Adipose tissue (tissue), 3 donors: Measurements from ENCODE around the gene NFIX. TPM values are rescaled to one million over a fixed set of nuclear protein-coding genes. Genes with fewer than 3 reads are reported as not detected.

Experiments
- H3K27ac ChIP-seq: one replicate; pipeline ENCODE4 v1.5.1; 2013; ENCODE audit warnings: low read depth, low read length
- WGBS, 3 donors: extraction: QIAGEN DNeasy Blood & Tissue Kit; methylation state at CpG; one replicate each; pipeline ENCODE4 v1.1.7; 2013; 5-methylcytosine and 5-hydroxymethylcytosine counted together
- polyA plus RNA-seq, 3 donors: library from polyadenylated mRNA; stranded (reverse); fragments of 200-250 nt; gene quantifications; one replicate each; pipeline ENCODE4 v1.2.3, GENCODE V29; 2013
- donor health status: healthy with polysubstance abuse.
- donor health status: Bipolar disorder and iron deficiency.
- donor health status: healthy.

The NFIX gene
- polyA plus RNA-seq, 3 donors = 12.3 to 88.6 (median 77.6) TPM

DNA sequence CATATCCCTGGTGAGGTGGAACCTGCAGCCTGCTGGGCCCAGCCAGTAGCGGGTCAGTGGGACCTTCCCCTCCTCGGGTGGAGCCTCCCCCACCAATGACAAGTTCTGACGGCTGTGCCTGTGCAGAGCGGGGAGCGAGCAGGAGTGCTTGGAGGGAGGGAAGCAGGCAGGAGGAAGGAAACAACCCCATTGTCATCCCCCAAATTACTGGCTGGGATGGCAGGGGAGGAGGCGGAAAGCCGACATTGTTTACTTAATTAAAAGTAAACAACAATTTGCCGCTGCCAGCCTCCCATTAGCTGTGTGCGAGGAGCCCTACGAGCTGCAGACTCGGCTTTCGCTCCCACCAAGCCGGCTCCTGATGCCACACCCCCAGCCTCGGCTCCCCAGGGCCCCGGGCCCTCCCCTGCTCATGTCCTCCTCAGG is 61.9 kb downstream of the NFIX start:
- WGBS, 3 donors = 32 to 42% (median 34%) methylated on average over 15 of the region's 15 CpGs

GRCh38 chr19:13057744-13058143 is 62.5 kb downstream of the NFIX start:
- WGBS, 3 donors = 36 to 75% (median 69%) methylated on average over 2 of the region's 2 CpGs

More for the DNA sequence above, 61.9 kb downstream of the NFIX start:
- no peak overlapping the region for H3K27ac ChIP-seq

GRCh38 chr19:13058951-13059660 is 63.8 kb downstream of the NFIX start:
- H3K27ac ChIP-seq = no peak overlapping the region
- WGBS, 3 donors = 61 to 88% (median 69%) methylated on average over 12 of the region's 12 CpGs

More at GRCh38 chr19:13057744-13058143, 62.5 kb downstream of the NFIX start:
- H3K27ac ChIP-seq = no peak overlapping the region

- WGBS, 3 donors = 23 to 37% (median 29%) methylated on average over 19 of the region's 19 CpGs
- H3K27ac ChIP-seq = no peak overlapping the region
Observed at GRCh38 chr19:13060233-13060963, 65.1 kb downstream of the NFIX start.

DNA sequence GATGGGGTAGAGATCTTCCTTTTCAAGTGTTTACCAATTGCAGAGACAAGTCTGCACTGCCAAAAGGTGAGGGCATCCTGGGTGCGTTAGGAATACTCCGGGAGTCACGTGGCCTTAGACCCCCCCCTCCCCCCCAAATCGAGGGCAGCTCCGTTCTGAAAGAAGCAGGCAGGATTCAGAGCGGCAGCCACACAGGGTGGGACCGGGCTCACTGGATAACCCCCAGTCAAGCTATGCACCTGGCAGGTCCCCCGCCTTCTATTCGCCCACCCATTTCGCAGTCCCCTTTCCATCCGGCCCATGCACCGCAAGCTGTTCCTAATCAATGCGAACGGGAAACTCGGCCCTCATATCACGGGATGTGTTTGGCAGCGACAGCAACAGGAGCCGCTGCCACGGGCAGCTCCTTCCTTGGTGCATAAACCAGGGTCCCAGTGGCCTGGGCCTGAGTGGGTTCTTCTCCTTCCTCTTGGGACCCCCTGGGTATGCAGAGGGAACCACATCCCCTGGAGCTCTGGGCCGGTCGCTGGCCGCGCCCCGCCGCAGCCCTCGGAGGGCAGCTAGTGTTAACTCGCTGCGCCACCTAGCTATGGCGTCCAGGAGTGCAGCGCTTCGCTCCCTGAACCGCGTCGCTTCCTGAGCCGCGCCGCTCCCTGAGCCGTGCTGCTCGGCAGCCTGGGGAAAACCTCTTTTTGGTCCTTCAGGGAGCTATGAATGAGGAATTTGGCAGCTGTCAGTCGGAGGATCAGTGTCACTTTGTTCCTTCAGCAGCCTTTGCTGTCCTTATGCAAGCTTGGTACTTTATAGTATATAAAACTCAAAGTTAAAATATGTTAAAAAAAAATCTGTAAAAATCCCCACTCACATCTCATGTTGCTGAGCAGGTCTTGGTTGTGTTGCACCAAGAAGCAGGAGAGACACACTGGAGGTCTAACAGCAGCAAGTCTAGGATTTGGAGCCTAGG is 66.0 kb downstream of the NFIX start:
- 0 to 1% (median 0%) methylated on average over 39 to 40 of the region's 40 CpGs for WGBS, 3 donors
- H3K27ac ChIP-seq = no peak overlapping the region

DNA sequence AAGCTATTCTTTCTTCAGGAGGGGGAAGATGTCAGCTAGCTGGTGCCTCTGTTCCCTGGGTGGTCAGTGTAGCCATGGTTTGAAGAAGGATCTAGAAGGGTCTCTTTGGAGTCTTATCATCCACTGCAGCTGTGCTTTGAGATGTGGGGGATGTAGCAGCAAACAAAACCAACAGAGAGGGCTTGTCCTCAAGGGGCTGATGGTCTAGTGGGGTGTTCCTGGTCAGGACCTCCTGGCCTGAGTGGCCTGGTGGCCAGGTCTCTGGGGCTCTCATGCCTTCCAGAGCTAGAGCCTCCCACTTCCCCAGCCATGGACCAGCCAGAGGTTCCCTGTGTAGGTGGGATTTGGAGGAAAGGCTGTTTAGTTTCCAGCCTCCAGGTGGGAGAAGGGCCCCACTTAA is 67.0 kb downstream of the NFIX start:
- H3K27ac ChIP-seq = no peak overlapping the region

- H3K27ac ChIP-seq = no peak overlapping the region
- 66 to 78% (median 76%) methylated on average over 5 of the region's 5 CpGs for WGBS, 3 donors
Observed at GRCh38 chr19:13063461-13064091, 68.3 kb downstream of the NFIX start.

- H3K27ac ChIP-seq = no peak overlapping the region
- 62 to 82% (median 78%) methylated on average over 6 of the region's 6 CpGs for WGBS, 3 donors
Observed at GRCh38 chr19:13064092-13064489, 68.8 kb downstream of the NFIX start.

DNA sequence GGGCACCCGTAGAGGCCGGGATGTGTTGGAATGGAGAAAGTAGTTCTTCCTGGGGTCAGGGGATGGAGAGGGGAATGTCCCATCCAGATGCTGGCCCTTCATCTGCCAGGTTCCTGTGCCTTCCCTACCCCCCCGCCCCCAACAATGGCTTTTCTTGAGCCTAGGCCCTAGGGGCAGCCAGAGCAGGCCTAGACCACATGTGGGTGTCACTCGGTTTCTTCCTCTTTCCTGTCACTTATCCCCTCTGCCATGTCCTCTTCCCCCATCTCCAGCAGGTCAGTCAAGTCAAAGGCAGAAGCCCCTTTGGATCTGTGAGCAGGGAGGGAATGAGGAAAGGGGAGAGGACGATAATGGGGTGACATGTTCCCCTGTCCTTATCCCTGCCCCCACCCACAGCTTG is 71.0 kb downstream of the NFIX start:
- H3K27ac ChIP-seq = no peak overlapping the region
- 70 to 90% (median 84%) methylated on average over 5 of the region's 5 CpGs for WGBS, 3 donors

DNA sequence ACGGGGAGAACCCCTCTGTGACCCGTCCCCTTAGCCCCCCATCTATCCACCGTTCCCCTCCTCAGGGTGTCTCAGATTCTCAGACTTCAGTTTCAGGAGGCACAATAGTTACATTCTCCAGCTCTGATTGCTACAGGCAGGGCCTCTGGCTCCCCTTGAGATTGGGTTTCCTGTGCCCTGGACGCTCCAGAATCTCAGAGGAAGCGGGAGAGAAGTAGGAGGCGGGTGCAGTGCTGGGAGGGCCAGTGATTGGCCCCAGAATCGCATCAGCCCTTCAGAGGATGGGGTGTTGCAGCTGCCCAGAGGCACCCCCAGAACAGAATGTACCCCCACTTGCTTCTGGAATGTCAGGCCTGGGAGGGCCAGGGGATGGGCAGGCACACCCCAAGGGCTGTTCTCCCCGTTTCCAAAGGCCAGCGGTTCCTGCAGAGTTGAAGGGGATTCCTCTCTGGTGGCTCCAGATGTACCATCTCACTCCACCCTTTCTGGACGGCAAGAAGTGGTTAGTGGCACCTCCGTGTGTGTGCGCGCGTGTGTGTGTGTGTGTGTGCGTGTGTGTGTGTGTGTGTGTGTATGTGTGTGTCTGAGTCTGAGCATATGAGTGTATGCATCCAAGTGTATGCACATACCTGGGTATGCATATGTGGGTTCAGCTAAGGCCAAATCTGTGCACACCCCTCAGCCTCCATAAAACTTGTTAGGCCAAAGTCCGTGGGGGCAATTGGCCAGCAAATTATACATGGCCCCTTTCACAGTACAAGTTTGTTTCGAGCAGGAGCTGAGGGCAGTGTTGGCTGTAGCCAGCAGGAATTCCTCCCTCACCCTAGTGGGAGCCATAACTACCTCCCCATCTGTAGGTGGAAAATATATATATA is 71.9 kb downstream of the NFIX start:
- WGBS, 3 donors = 68 to 77% (median 76%) methylated on average over 17 of the region's 17 CpGs
- H3K27ac ChIP-seq = no peak overlapping the region

GRCh38 chr19:13068085-13068846 is 73.0 kb downstream of the NFIX start:
- no peak overlapping the region for H3K27ac ChIP-seq
- WGBS, 3 donors = 57 to 66% (median 60%) methylated on average over 6 of the region's 6 CpGs

DNA sequence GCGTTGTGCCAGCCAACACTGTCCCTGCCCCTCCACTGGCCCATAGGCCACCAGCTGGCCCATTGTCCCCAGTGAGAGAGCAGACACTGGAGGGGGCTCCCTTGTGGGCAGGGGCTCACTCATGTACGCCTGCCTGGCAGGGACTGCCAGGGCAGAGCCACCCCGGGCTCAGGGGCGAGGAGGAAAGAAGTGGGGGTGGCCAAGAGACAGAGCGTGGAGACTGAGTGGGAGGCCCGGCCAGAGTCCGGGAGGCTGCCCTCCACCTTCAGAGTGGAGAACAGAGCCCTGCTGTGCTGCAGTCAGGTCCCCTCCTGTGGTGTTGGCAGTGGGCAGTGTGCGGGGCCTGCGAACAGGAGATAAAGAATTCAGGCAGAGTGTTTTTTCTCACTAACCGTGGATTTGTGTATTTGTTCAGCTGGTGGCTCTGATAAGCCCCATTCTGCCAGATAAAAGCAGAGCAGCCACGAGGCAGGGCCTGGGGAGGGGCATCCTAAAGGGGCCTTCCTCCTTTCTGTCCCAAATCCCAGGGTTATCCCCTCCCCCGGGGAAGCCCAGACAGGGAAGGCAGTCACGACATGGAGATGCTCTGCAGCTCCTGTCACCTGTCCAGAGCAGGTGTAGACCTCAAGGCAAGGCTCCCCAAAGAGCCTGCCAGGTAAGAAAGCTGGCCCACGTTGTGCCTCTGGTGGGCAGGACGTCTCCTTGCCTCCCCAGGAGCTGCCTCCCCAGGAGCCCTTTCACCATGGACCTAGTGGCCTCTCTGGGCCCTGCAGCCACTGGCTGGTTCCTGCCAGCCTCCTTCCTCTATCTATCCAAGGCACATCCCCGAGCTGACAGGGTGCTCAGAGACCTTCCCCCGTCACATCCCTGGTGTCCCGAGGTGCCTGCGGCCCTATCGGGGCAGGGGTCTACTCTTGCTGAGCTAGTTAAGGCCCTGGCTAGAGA is 74.4 kb downstream of the NFIX start:
- WGBS, 3 donors = 37 to 57% (median 57%) methylated on average over 20 of the region's 20 CpGs
- H3K27ac ChIP-seq = no peak overlapping the region

DNA sequence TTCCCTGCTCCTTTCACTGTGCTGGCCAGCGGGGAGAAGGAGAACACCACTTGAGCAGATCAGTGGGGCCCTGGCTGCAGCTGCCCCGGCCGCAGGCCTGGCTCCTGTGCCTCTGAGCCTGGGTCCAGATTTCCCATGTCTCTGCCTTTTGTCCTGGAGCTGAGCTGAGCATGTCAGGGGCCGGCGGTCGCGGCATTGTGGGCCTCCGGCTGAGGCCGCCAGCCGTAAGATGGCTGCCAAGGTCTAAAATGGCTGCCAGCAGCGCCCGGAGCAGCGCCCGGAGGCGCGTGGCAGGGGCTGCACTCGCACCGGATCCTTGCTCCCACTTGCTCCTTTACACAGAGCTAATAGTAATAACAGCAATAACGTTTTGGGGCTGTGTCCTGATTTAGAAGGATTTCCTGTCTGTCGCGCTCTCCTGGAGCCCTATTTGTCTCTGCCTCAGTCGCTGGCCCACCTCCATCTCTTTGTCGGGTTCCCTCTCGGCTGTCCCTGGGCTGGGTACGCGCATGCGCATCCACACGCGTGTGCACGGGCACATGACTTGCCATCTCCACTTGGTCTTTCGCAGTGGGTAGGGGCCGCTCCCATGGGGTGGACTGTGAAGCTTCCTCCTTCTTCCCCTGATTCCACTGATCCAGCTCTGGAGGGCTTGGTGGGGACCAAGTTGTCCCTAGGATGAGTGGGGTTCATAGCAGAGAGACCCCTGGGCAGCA is 75.3 kb downstream of the NFIX start:
- WGBS, 3 donors = 85 to 90% (median 87%) methylated on average over 32 of the region's 32 CpGs
- no peak overlapping the region for H3K27ac ChIP-seq

GRCh38 chr19:13071444-13072187 is 76.3 kb downstream of the NFIX start:
- 65 to 73% (median 69%) methylated on average over 9 of the region's 9 CpGs for WGBS, 3 donors
- H3K27ac ChIP-seq = no peak overlapping the region
